H9 (cell line): ENCODE measurements around the gene TRHDE. TPM values are rescaled to one million over a fixed set of nuclear protein-coding genes. Genes with fewer than 3 reads are reported as not detected.

ENCODE experiments used
- DNase-seq: peaks from one replicate; pipeline ENCODE4 v3.0.0-alpha.2; 2017
- H2AFZ ChIP-seq: one replicate; pipeline ENCODE4 v1.6.1; 2013; ENCODE audit warnings: mild to moderate bottlenecking, low read length, control low read depth, moderate library complexity
- H2AK5ac ChIP-seq: 2 replicates; pipeline ENCODE4 v1.6.1; 2013; ENCODE audit warnings: low read length, control low read depth, mixed read lengths; ENCODE audit not compliant: insufficient read length
- H2BK120ac ChIP-seq: one replicate; pipeline ENCODE4 v1.6.1; 2013; ENCODE audit warnings: low read depth, mild to moderate bottlenecking, low read length, control low read depth, inconsistent platforms; ENCODE audit not compliant: poor library complexity, severe bottlenecking
- H2BK12ac ChIP-seq: 2 replicates; pipeline ENCODE4 v1.6.1; 2013; ENCODE audit warnings: low read length, control low read depth, mixed read lengths, low read depth; ENCODE audit not compliant: insufficient read length
- H2BK15ac ChIP-seq: 2 replicates; pipeline ENCODE4 v1.6.1; 2013; ENCODE audit warnings: low read depth, low read length, control low read depth
- H2BK20ac ChIP-seq: one replicate; pipeline ENCODE4 v1.6.1; 2013; ENCODE audit warnings: low read depth, mild to moderate bottlenecking, low read length, control low read depth, inconsistent platforms; ENCODE audit not compliant: poor library complexity, severe bottlenecking
- H2BK5ac ChIP-seq: 2 replicates; pipeline ENCODE4 v1.6.1; 2013; ENCODE audit warnings: low read length, control low read depth, mixed read lengths; ENCODE audit not compliant: insufficient read length
- H3K14ac ChIP-seq: 2 replicates; pipeline ENCODE4 v1.6.1; 2013; ENCODE audit warnings: low read length, control low read depth; ENCODE audit not compliant: insufficient read depth
- H3K18ac ChIP-seq: 2 replicates; pipeline ENCODE4 v1.6.1; 2013; ENCODE audit warnings: low read depth, mild to moderate bottlenecking, mixed read lengths, low read length, control low read depth; ENCODE audit not compliant: insufficient read length
- H3K23ac ChIP-seq: 2 replicates; pipeline ENCODE4 v1.6.1; 2013; ENCODE audit warnings: low read length, control low read depth, mixed read lengths, low read depth; ENCODE audit not compliant: insufficient read length
- H3K23me2 ChIP-seq: 2 replicates; pipeline ENCODE4 v1.6.1; 2013; ENCODE audit warnings: low read depth, mild to moderate bottlenecking, mixed read lengths, low read length, control low read depth; ENCODE audit not compliant: insufficient read length, poor library complexity, severe bottlenecking
- H3K27ac ChIP-seq: 2 replicates; pipeline ENCODE4 v1.5.1; 2013; ENCODE audit warnings: low read length, control low read depth, mixed read lengths, low read depth; ENCODE audit not compliant: insufficient read length
- H3K27me3 ChIP-seq: 2 replicates; pipeline ENCODE4 v1.6.1; 2013; ENCODE audit warnings: low read length, control low read depth, inconsistent platforms; ENCODE audit not compliant: insufficient read depth
- H3K4ac ChIP-seq: 2 replicates; pipeline ENCODE4 v1.6.1; 2013; ENCODE audit warnings: low read depth, mild to moderate bottlenecking, control low read depth, inconsistent platforms, low read length, moderate library complexity
- H3K4me1 ChIP-seq: 2 replicates; pipeline ENCODE4 v1.6.1; 2013; ENCODE audit warnings: low read length, control low read depth, inconsistent platforms; ENCODE audit not compliant: insufficient read depth
- H3K4me2 ChIP-seq: 2 replicates; pipeline ENCODE4 v1.6.1; 2013; ENCODE audit warnings: low read length, control low read depth, mixed read lengths; ENCODE audit not compliant: insufficient read length, insufficient read depth
- H3K56ac ChIP-seq: 2 replicates; pipeline ENCODE4 v1.6.1; 2013; ENCODE audit warnings: low read depth, mild to moderate bottlenecking, mixed read lengths, low read length, control low read depth; ENCODE audit not compliant: insufficient read length
- H3K79me1 ChIP-seq: 2 replicates; pipeline ENCODE4 v1.6.1; 2013; ENCODE audit warnings: low read depth, mild to moderate bottlenecking, moderate library complexity, low read length, control low read depth, inconsistent platforms; ENCODE audit not compliant: insufficient read depth, poor library complexity, severe bottlenecking
- H3K79me2 ChIP-seq: 2 replicates; pipeline ENCODE4 v1.6.1; 2013; ENCODE audit warnings: low read length, control low read depth, inconsistent platforms; ENCODE audit not compliant: insufficient read depth
- H3K9ac ChIP-seq: 2 replicates; pipeline ENCODE4 v1.6.1; 2013; ENCODE audit warnings: low read length, control low read depth, mixed read lengths; ENCODE audit not compliant: insufficient read length; ENCODE audit errors: extremely low read depth
- H3K9me3 ChIP-seq: one replicate; pipeline ENCODE4 v1.6.1; 2013; ENCODE audit warnings: low read depth, low read length, inconsistent platforms; ENCODE audit not compliant: control insufficient read depth
- H3T11ph ChIP-seq: one replicate; pipeline ENCODE4 v1.6.1; 2013; ENCODE audit warnings: mild to moderate bottlenecking, low read length, control low read depth, inconsistent platforms
- H4K20me1 ChIP-seq: one replicate; pipeline ENCODE4 v1.6.1; 2013; ENCODE audit not compliant: control insufficient read depth, insufficient read length, insufficient read depth
- H4K5ac ChIP-seq: 2 replicates; pipeline ENCODE4 v1.6.1; 2013; ENCODE audit warnings: low read depth, mild to moderate bottlenecking, mixed read lengths, low read length, control low read depth; ENCODE audit not compliant: insufficient read length
- H4K8ac ChIP-seq: replicated peaks from 2 replicates; pipeline ENCODE4 v1.6.1; 2013; ENCODE audit warnings: low read length, control low read depth, mixed read lengths, low read depth; ENCODE audit not compliant: insufficient read length
- H4K91ac ChIP-seq: 2 replicates; pipeline ENCODE4 v1.6.1; 2013; ENCODE audit warnings: low read depth, mild to moderate bottlenecking, moderate library complexity, mixed read lengths, low read length, control low read depth; ENCODE audit not compliant: insufficient read length
- H3K27ac Mint-ChIP-seq, 3 experiments: 2 replicates in 2 of 3; 3 replicates in 1 of 3; pipeline ENCODE4 v1.8.0; 2020 to 2021; ENCODE audit warnings: mixed read lengths in 3 of 3, mild to moderate bottlenecking in 1 of 3, moderate library complexity in 1 of 3
- H3K27me3 Mint-ChIP-seq: 2 replicates; pipeline ENCODE4 v1.8.0; 2021; ENCODE audit warnings: low read depth, mild to moderate bottlenecking, moderate library complexity, mixed read lengths
- H3K36me3 Mint-ChIP-seq, 3 experiments: 2 replicates in 2 of 3; 3 replicates in 1 of 3; pipeline ENCODE4 v1.8.0; 2020 to 2021; ENCODE audit warnings: low read depth in 3 of 3, mixed read lengths in 3 of 3; ENCODE audit not compliant: insufficient read depth in 1 of 3
- H3K4me1 Mint-ChIP-seq, 2 experiments: 2 replicates each; pipeline ENCODE4 v1.8.0; 2020; ENCODE audit warnings: mixed read lengths in 2 of 2
- H3K4me3 Mint-ChIP-seq, 2 experiments: 2 replicates in 1 of 2; 3 replicates in 1 of 2; pipeline ENCODE4 v1.8.0; 2020 to 2021; ENCODE audit warnings: mild to moderate bottlenecking in 2 of 2, mixed read lengths in 2 of 2, moderate library complexity in 1 of 2
- H3K9me3 Mint-ChIP-seq, 2 experiments: 2 replicates in 1 of 2; 3 replicates in 1 of 2; pipeline ENCODE4 v1.8.0; 2020; ENCODE audit warnings: mild to moderate bottlenecking in 2 of 2, mixed read lengths in 2 of 2, moderate library complexity in 1 of 2
- WGBS: extraction: QIAGEN DNeasy Blood & Tissue Kit; methylation state at CpG from one replicate; pipeline ENCODE4 v1.1.7; 2013; ENCODE audit warnings: missing lambda C conversion rate, low lambda C conversion rate, mixed read lengths; ENCODE audit not compliant: insufficient read length; ENCODE audit errors: extremely low coverage; 5-methylcytosine and 5-hydroxymethylcytosine counted together
- total RNA-seq: library from RNA; stranded (reverse); gene quantifications from 2 replicates; pipeline ENCODE4 v1.2.1, GENCODE V29; 2021
- TF ChIP-seq, protein P1 (sequence below): fragments of 200-600 bp; sonication (generic); conservative IDR thresholded peaks from 3 replicates; pipeline ENCODE4 v1.8.0; 2021; ENCODE audit warnings: antibody characterized with exemption, mild to moderate bottlenecking

Gene TRHDE
- total RNA-seq, 1 experiment from 2014 or later, result 1.0 TPM

DNA sequence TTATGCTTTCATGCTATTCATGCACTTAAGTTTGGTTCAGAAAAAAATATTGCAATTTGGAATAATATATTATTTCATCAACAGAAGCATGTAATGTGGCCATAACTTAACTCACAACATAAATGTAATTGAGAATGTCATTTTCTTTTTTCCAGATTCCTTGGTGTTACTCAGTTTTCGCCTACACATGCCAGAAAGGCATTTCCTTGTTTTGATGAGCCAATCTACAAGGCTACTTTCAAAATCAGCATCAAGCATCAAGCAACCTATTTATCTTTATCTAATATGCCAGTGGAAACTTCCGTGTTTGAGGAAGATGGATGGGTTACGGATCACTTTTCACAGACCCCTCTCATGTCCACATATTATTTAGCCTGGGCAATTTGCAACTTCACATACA, 14.4 kb downstream of the TRHDE start:
- H3K23me2 ChIP-seq, result no peaks in the 10 kb centered on the region
- Mint-ChIP-seq H3K4me1 (peaks cover 9% of the 10 kb centered on the region in 2 experiments), H3K4me3 (no peak overlapping the region)

More for the DNA sequence above, 14.4 kb downstream of the TRHDE start:
- Histone ChIP-seq H3K9me3 (no peaks in the 10 kb centered on the region), H2AFZ (no peak overlapping the region), H2AK5ac (no peak overlapping the region), H3K18ac (no peak overlapping the region), H3T11ph (no peak overlapping the region), H3K9ac (no peak overlapping the region), H3K56ac (no peak overlapping the region), H2BK5ac (no peak overlapping the region), H4K5ac (no peak overlapping the region), H3K79me2 (no peaks in the 10 kb centered on the region), H2BK12ac (no peak overlapping the region), H3K4me1 (no peaks in the 10 kb centered on the region; the same call in 1 of the 2 replicates), H3K27ac (no peak overlapping the region), H4K8ac (no peak overlapping the region), H3K79me1 (no peaks in the 10 kb centered on the region), H3K4me2 (no peak overlapping the region), H2BK20ac (no peak overlapping the region), H4K91ac (no peak overlapping the region), H3K27me3 (no peaks in the 10 kb centered on the region), H3K14ac (no peak overlapping the region), H2BK120ac (no peak overlapping the region), H4K20me1 (no peaks in the 10 kb centered on the region), H3K4ac (no peak overlapping the region), H2BK15ac (no peak overlapping the region), H3K23ac (no peak overlapping the region)
- Mint-ChIP-seq H3K27me3 (no peaks in the 10 kb centered on the region), H3K9me3 (no peaks in the 10 kb centered on the region), H3K27ac (no peak overlapping the region), H3K36me3 (no peaks in the 10 kb centered on the region; a peak in 1 of 7 replicates)
- TF ChIP-seq, protein P1, sequence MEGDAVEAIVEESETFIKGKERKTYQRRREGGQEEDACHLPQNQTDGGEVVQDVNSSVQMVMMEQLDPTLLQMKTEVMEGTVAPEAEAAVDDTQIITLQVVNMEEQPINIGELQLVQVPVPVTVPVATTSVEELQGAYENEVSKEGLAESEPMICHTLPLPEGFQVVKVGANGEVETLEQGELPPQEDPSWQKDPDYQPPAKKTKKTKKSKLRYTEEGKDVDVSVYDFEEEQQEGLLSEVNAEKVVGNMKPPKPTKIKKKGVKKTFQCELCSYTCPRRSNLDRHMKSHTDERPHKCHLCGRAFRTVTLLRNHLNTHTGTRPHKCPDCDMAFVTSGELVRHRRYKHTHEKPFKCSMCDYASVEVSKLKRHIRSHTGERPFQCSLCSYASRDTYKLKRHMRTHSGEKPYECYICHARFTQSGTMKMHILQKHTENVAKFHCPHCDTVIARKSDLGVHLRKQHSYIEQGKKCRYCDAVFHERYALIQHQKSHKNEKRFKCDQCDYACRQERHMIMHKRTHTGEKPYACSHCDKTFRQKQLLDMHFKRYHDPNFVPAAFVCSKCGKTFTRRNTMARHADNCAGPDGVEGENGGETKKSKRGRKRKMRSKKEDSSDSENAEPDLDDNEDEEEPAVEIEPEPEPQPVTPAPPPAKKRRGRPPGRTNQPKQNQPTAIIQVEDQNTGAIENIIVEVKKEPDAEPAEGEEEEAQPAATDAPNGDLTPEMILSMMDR, result no peak
- no peak for DNase-seq
- no CpG with 5 or more reads among the region's 3 CpGs for WGBS
